HAP-1 (cell line): ENCODE measurements around the gene RAI1.
"Not testable (repeated sequence)": the region's sequence is repeated elsewhere in the genome, so short reads cannot be mapped to it uniquely, and the experiment has no call there.

Experiments
- DNase-seq, 2 experiments: peaks; one replicate each; pipeline ENCODE4 v3.0.0-alpha.2; 2016 to 2020; ENCODE audit warnings: low spot score in 2 of 2
- H3K27me3 ChIP-seq: fragments of 250-450 bp; sonication (Bioruptor Pico); 2 replicates; pipeline ENCODE4 v1.5.1; 2020; ENCODE audit warnings: low read depth, mild to moderate bottlenecking, moderate library complexity
- H3K36me3 ChIP-seq: fragments of 250-450 bp; sonication (Bioruptor Pico); replicated peaks from 2 replicates; pipeline ENCODE4 v1.5.1; 2020; ENCODE audit warnings: mild to moderate bottlenecking
- H3K4me1 ChIP-seq: fragments of 250-450 bp; sonication (Bioruptor Pico); 2 replicates; pipeline ENCODE4 v1.5.1; 2020; ENCODE audit warnings: mild to moderate bottlenecking
- H3K4me3 ChIP-seq: fragments of 250-450 bp; sonication (Bioruptor Pico); 2 replicates; pipeline ENCODE4 v1.5.1; 2020; ENCODE audit warnings: mild to moderate bottlenecking, moderate library complexity
- H3K9me3 ChIP-seq: fragments of 250-450 bp; sonication (Bioruptor Pico); 2 replicates; pipeline ENCODE4 v1.5.1; 2020; ENCODE audit warnings: mild to moderate bottlenecking, moderate library complexity
- in situ Hi-C: fragments of 300-500 bp; cut with MboI; formaldehyde crosslinking; loops from 3 replicates; pipeline ENCODE4 v1.14.3; 2020; ENCODE audit warnings: low sequenced_read_pairs, inconsistent platforms, mixed read lengths

The RAI1 gene

DNA sequence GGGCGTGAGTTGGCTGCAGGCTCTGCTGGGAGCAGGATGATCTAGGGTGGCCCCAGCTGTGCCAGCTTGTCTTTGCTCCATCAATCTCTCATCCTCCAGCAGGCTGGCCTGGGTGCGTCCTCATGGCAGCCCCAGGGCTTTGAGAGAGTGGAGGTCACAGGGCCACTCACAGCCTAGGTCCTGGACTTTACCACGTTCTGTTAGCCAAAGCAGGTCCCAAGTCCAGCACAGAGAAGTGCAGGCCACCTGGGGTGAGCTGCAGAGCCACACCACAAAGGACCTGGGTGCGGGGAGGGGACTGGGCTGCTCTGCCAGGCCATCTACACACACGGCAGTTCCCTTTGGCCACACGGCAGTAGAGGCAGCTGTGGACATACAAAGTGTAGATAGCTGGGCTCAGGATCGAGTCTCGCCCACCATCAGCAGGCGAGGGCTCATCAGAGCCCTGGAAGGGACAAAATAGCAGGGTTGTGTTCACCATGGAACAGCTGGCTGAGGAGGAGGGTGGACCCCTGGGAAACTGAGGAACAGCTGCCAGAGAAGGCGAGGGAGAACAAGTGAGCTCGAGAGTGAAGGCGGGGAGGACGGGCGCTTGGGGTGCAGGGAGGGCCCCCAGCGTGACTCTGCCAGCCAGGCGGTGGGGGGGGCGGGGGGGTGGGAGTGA is 125.5 kb downstream of the RAI1 start:
- Histone ChIP-seq H3K36me3 (peaks cover 43% of the 10 kb centered on the region), H3K9me3 (no peaks in the 10 kb centered on the region), H3K4me3 (no peak overlapping the region), H3K4me1 (peaks cover 3% of the 10 kb centered on the region), H3K27me3 (no peaks in the 10 kb centered on the region)
- DNase-seq, result no peak
- in situ Hi-C loops, result no loop called here

DNA sequence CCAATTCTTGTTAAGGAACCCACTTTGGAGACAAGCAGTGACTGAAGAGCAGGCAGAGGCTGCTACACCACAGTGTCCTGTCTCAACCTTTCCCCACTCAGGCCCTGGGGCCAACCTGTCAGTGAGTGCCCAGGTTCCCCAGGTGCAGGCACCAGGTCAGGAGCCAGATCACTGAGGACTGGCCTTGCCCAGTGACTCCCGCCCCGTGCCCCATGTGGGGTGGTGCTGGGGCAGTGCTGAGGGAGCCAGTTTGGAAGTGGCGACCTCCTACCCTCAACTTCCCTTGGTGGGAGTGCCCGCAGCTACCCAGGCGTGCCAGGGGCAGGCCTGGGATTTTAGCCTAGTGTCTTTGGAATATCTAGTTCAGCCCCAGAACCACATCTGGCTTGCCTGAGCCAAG is 126.2 kb downstream of the RAI1 start:
- DNase-seq, result no peak
- in situ Hi-C loops, result no loop called here
- H3K27me3 ChIP-seq, result no peaks in the 10 kb centered on the region
- no peak overlapping the region for H3K4me3 ChIP-seq
- H3K9me3 ChIP-seq, result no peaks in the 10 kb centered on the region
- peaks cover 9% of the 10 kb centered on the region for H3K4me1 ChIP-seq
- peaks cover 50% of the 10 kb centered on the region for H3K36me3 ChIP-seq

DNA sequence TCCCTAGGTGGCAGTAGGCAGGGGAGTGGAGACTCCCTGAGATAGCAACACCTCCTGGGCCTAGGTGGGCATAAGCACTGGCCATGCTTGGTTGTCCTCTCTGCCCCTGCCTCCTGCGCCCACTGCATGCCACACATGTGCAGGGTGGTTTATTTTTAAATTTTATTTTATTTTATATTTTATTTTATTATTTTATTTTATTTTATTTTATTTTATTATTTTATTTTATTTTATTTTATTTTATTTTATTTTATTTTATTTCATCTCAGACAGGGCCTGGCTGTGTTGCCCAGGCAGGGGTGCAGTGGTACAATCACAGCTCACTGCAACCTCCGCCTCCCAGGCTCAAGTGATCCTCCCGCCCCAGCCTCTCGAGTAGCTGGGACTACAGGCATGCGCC is 126.9 kb downstream of the RAI1 start:
- H3K36me3 ChIP-seq, result peaks cover 57% of the 10 kb centered on the region
- H3K4me3 ChIP-seq, in situ Hi-C loops, H3K9me3 ChIP-seq, DNase-seq, H3K4me1 ChIP-seq, H3K27me3 ChIP-seq: not testable (repeated sequence)

DNA sequence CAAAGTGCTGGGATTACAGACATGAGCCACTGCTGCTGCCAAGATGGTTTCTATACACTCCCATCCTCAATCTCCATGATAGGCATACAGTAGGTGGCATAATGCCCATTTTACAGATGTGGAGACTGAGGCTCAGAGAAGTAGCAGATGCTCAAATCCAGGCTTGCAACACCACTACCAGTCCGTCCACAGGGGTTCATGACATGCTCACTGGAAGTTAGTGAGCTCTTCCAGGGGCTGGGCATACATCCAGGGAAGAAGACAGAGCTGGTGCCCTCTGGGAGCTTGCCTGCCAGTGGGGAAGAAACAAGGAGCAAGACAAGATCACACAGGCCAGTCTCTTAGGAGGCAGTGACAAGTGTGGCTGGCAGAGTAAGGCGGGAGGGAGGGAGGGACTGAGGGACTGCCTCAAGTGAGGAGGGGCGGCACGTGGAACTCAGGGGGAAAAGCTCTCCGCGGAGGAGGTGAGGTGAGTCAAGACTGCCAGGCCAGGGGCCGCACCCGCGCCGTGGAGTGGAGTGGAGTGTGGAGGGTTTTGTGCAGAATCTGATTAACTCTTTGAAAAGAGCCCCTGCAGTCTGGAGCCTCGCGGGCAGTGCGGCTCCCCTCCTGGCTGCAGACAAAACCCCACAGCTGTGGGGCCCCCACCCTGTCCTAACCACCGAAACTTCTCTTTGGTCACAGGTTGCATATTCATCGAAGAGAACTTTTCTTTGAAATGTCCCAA is 127.6 kb downstream of the RAI1 start:
- H3K36me3 ChIP-seq, result peaks cover 58% of the 10 kb centered on the region
- in situ Hi-C loops, result no loop called here
- H3K4me3 ChIP-seq, result no peak overlapping the region
- no peaks in the 10 kb centered on the region for H3K9me3 ChIP-seq
- H3K27me3 ChIP-seq, result no peaks in the 10 kb centered on the region
- peak in 1 of 2 experiments; percentile 44 for DNase-seq
- peaks cover 9% of the 10 kb centered on the region for H3K4me1 ChIP-seq

DNA sequence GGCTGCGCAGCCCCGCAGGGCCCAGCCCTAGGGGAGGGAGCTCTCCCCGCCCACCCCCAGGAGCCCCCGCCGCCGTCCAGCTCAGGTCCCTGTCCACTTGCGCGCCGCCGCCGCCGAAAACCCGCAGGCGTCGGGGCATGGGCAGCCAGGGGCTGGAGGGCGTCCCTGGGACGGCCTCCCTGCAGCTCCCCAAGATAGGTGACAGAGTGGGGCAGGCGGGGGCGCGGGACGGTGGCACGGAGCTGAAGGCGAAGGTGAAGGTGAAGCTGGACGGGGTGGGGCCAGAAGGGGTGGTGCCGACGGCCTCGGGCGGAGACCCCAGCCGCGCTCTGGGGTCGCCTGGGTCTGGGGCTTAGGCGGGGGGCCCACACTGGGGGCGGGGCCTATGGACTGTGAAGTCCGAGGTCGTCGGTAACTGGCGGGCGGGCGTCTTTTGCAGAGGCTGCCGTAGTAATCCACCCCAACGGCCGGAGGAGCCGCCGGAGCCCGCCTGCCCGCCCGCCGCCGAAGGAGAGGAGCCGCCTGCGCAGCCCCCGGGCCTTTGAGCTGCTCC is 128.3 kb downstream of the RAI1 start:
- Histone ChIP-seq H3K4me1 (peaks cover 9% of the 10 kb centered on the region), H3K4me3 (no peak overlapping the region), H3K36me3 (peaks cover 59% of the 10 kb centered on the region), H3K9me3 (no peaks in the 10 kb centered on the region), H3K27me3 (no peaks in the 10 kb centered on the region)
- in situ Hi-C loops, result loop anchor here (5.0 kb wide), 1 partner anchor 53 kb away; no protein-coding TSS in a partner anchor
- no peak for DNase-seq

DNA sequence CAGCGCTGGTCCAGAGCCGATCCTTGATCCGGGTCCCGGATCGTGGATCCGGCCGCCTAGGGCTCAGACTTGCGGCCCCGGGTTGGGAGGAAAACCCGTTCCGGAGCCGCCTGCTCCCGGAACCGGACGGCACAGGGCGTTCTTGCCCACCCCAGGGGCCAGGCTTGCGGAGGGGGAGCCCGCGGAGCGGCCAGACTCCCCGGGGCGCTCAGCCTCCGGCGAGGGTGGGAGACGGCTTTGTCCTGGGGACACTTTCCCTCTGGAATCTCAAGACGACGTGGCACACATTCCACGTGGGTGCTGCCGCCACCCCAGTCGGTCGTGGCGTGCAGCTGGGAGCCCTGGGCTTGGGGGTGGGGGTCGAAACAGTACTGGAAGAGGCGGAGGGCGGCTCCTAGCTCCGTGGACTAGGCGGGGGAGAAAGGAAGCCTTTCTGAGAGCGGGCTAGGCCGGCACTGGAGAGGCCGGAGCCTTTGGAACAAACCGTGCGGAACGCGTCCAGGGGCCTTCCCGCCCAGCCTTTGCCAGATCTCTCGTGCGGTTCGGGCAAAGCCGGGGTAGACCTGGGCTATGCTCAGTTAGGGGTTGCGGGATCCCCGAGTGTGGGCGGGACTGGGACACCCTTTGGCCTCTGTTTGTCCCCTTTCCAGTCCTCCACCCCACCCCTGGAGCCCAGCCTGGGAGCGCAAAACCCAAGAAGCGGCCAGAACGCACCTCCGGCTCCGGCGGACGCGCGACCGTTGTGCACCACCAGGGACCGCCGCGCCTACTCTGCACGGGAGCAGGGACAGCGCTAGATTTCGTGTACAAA is 129.0 kb downstream of the RAI1 start:
- H3K36me3 ChIP-seq, result peaks cover 60% of the 10 kb centered on the region
- in situ Hi-C loops, result loop anchor here (5.0 kb wide), 1 partner anchor 52 kb away; no protein-coding TSS in a partner anchor
- H3K9me3 ChIP-seq, result no peaks in the 10 kb centered on the region
- H3K4me3 ChIP-seq, result no peak overlapping the region
- no peak for DNase-seq
- peaks cover 9% of the 10 kb centered on the region for H3K4me1 ChIP-seq
- no peaks in the 10 kb centered on the region for H3K27me3 ChIP-seq

GRCh38 chr17:17810895-17811248 is 129.6 kb downstream of the RAI1 start:
- peaks cover 63% of the 10 kb centered on the region for H3K36me3 ChIP-seq
- no peak overlapping the region for H3K4me3 ChIP-seq
- H3K9me3 ChIP-seq, result no peaks in the 10 kb centered on the region
- in situ Hi-C loops, result loop anchor here (5.0 kb wide), 1 partner anchor 51 kb away; no protein-coding TSS in a partner anchor
- DNase-seq, result no peak
- H3K4me1 ChIP-seq, result peaks cover 9% of the 10 kb centered on the region
- no peaks in the 10 kb centered on the region for H3K27me3 ChIP-seq

DNA sequence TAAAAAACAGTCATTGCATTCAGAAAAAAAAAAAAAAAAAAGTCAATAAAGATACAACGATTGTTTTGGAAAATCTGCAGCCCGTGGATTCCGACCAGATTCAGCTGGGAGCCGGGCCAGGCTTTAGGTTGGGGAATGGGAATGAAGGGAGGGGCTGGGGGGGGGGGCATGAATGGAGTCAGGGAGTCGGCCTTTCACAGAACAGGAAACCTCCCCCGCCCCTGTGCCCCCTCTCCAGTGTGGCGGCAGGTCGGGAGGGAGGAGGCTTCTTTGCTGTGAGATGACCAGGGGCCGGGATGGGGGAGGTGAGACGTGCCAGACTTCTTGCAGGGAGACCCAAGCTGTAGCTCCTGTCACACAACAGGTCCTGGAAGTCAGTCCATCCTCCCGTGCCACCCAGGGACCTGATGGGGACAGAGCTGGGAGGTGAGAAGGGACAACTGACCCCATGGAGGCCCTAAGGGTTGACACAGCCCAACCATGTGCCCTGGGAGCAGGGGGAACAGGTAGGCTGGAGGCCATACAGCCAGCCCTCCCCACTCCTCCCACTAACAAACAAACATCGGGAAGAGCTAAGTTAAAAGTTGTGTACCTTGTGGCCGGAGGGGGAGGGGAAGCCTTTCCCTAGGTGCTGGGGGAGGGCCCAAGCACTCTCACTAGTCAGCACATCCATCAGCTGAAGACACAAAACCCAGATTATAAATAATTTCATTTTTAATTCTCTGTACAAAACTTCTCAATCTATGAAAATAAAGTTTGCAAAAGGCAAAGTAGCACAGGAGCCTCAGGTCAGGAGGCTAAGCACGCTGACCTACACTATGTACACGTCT is 130.3 kb downstream of the RAI1 start:
- in situ Hi-C loops, result loop anchor here (5.0 kb wide), 1 partner anchor 51 kb away; no protein-coding TSS in a partner anchor
- Histone ChIP-seq H3K9me3 (no peaks in the 10 kb centered on the region), H3K36me3 (peaks cover 62% of the 10 kb centered on the region)

GRCh38 chr17:17812211-17813054 is 131.2 kb downstream of the RAI1 start:
- H3K27me3 ChIP-seq, result no peaks in the 10 kb centered on the region
- in situ Hi-C loops, result loop anchor here (5.0 kb wide), 1 partner anchor 50 kb away; no protein-coding TSS in a partner anchor
- peaks cover 9% of the 10 kb centered on the region for H3K4me1 ChIP-seq
- H3K36me3 ChIP-seq, result peaks cover 71% of the 10 kb centered on the region
- no peaks in the 10 kb centered on the region for H3K9me3 ChIP-seq
- DNase-seq, result peak; percentile 16 to 81
- no peak overlapping the region for H3K4me3 ChIP-seq

More for the DNA sequence above, 130.3 kb downstream of the RAI1 start:
- no peaks in the 10 kb centered on the region for H3K27me3 ChIP-seq
- peaks cover 9% of the 10 kb centered on the region for H3K4me1 ChIP-seq
- DNase-seq, result peak in 1 of 2 experiments; percentile 51
- no peak overlapping the region for H3K4me3 ChIP-seq

GRCh38 chr17:17813055-17813724 is 131.9 kb downstream of the RAI1 start:
- Histone ChIP-seq H3K27me3 (no peaks in the 10 kb centered on the region), H3K4me1 (peaks cover 9% of the 10 kb centered on the region), H3K4me3 (no peak overlapping the region), H3K36me3 (peaks cover 76% of the 10 kb centered on the region), H3K9me3 (no peaks in the 10 kb centered on the region)
- in situ Hi-C loops, result loop anchor here (5.0 kb wide), 1 partner anchor 49 kb away; no protein-coding TSS in a partner anchor
- no peak for DNase-seq

- H3K36me3 ChIP-seq, result peaks cover 79% of the 10 kb centered on the region
- in situ Hi-C loops, result loop anchor here (5.0 kb wide), 1 partner anchor 49 kb away; no protein-coding TSS in a partner anchor
- no peaks in the 10 kb centered on the region for H3K9me3 ChIP-seq
- H3K4me3 ChIP-seq, result no peak overlapping the region
- no peak for DNase-seq
- peaks cover 9% of the 10 kb centered on the region for H3K4me1 ChIP-seq
- no peaks in the 10 kb centered on the region for H3K27me3 ChIP-seq
Observed at GRCh38 chr17:17813725-17814095, 132.5 kb downstream of the RAI1 start.
